Stimulated activated CD8-positive, alpha-beta memory T cell treated with anti-CD3 and anti-CD28 coated beads, Interleukin-15, amount 100 ng/mL, for 1 hour (primary cell): ENCODE data around the gene SH2D5.
"Not testable (repeated sequence)": the region's sequence is repeated elsewhere in the genome, so short reads cannot be mapped to it uniquely, and the experiment has no call there.

ENCODE experiments used
- DNase-seq: peaks from one replicate; pipeline ENCODE4 v3.0.0-alpha.2; 2020; ENCODE audit warnings: low read depth

SH2D5 gene

GRCh38 chr1:20695515-20695914 is 37.0 kb downstream of the SH2D5 start:
- DNase-seq, result no peak

GRCh38 chr1:20693623-20694022 is 38.9 kb downstream of the SH2D5 start:
- DNase-seq, result no peak

GRCh38 chr1:20691872-20692271 is 40.6 kb downstream of the SH2D5 start:
- DNase-seq, result no peak

- DNase-seq, result no peak
Observed at GRCh38 chr1:20689645-20690056, 42.9 kb downstream of the SH2D5 start.

GRCh38 chr1:20686883-20687725 is 45.4 kb downstream of the SH2D5 start:
- no peak for DNase-seq

GRCh38 chr1:20685741-20686140 is 46.8 kb downstream of the SH2D5 start:
- DNase-seq, result no peak

- DNase-seq, result no peak
Observed at GRCh38 chr1:20685099-20685662, 47.3 kb downstream of the SH2D5 start.

- no peak for DNase-seq
Observed at GRCh38 chr1:20684651-20685050, 47.9 kb downstream of the SH2D5 start.

GRCh38 chr1:20684050-20684620 is 48.4 kb downstream of the SH2D5 start:
- no peak for DNase-seq

- no peak for DNase-seq
Observed at GRCh38 chr1:20683614-20684013, 48.9 kb downstream of the SH2D5 start.

GRCh38 chr1:20682571-20683236 is 49.8 kb downstream of the SH2D5 start:
- DNase-seq, result no peak

- no peak for DNase-seq
Observed at GRCh38 chr1:20681999-20682398, 50.5 kb downstream of the SH2D5 start.

- no peak for DNase-seq
Observed at GRCh38 chr1:20680269-20680668, 52.2 kb downstream of the SH2D5 start.

- no peak for DNase-seq
Observed at GRCh38 chr1:20678599-20678998, 53.9 kb downstream of the SH2D5 start.

- not testable (repeated sequence) for DNase-seq
Observed at GRCh38 chr1:20673626-20674025, 58.9 kb downstream of the SH2D5 start.

GRCh38 chr1:20672265-20672632 is 60.3 kb downstream of the SH2D5 start:
- no peak for DNase-seq

- DNase-seq, result no peak
Observed at GRCh38 chr1:20670936-20671335, 61.6 kb downstream of the SH2D5 start.
